OCI-LY7 (cell line): ENCODE results near the gene ASB4.

Source experiments
- EZH2phosphoT487 ChIP-seq: fragments of 200-600 bp; sonication (generic); IDR thresholded peaks from 2 replicates; pipeline ENCODE4 v1.6.1; 2018; ENCODE audit warnings: low read depth, borderline replicate concordance, mild to moderate bottlenecking, mixed run types, antibody characterized with exemption, low read length, moderate library complexity, mixed read lengths
- TF ChIP-seq, protein P1 (sequence below): fragments of 200-600 bp; sonication (generic); conservative IDR thresholded peaks from 2 replicates; pipeline ENCODE4 v1.5.1; 2014; ENCODE audit warnings: mild to moderate bottlenecking, antibody characterized with exemption, low read length, moderate library complexity, mixed read lengths

DNA sequence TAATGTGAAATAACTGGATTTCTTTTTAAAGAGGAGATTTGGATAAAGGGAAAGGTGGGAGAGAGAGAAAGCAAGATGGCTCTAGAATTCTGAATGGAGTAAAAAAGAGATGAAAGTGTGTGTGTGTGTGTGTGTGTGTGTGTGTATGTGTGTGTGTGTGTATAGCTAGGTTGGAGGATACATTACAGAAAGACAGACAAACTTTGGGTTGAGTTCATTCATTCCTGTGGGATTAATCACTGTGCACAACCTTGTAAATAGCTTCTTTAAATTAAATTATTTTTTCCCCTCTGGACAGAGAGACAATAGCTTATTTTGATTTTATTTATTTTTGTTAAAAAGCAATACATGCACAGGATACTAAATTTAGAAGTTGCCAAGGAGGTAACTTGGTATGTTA, 7.5 kb downstream of the ASB4 start:
- TF ChIP-seq, protein P1, sequence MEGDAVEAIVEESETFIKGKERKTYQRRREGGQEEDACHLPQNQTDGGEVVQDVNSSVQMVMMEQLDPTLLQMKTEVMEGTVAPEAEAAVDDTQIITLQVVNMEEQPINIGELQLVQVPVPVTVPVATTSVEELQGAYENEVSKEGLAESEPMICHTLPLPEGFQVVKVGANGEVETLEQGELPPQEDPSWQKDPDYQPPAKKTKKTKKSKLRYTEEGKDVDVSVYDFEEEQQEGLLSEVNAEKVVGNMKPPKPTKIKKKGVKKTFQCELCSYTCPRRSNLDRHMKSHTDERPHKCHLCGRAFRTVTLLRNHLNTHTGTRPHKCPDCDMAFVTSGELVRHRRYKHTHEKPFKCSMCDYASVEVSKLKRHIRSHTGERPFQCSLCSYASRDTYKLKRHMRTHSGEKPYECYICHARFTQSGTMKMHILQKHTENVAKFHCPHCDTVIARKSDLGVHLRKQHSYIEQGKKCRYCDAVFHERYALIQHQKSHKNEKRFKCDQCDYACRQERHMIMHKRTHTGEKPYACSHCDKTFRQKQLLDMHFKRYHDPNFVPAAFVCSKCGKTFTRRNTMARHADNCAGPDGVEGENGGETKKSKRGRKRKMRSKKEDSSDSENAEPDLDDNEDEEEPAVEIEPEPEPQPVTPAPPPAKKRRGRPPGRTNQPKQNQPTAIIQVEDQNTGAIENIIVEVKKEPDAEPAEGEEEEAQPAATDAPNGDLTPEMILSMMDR: no peak
- no peak for TF ChIP-seq EZH2phosphoT487
